NCI-H748 treated with DMSO at 0.1 percent for 48 hours (cell line): ENCODE measurements around the gene JAKMIP3.
"Not testable (repeated sequence)": the region's sequence is repeated elsewhere in the genome, so short reads cannot be mapped to it uniquely, and the experiment has no call there.

Experiments
- DNase-seq: peaks from one replicate; lab custom pipeline; 2025; lab: John Stamatoyannopoulos, UW

JAKMIP3 gene

GRCh38 chr10:132064771-132065437, 842 bp upstream of the JAKMIP3 start:
- no peak for DNase-seq

GRCh38 chr10:132066186-132066585, 440 bp downstream of the JAKMIP3 start:
- no peak for DNase-seq

GRCh38 chr10:132066812-132067211, 1.1 kb downstream of the JAKMIP3 start:
- DNase-seq = no peak

GRCh38 chr10:132068431-132069121, 2.8 kb downstream of the JAKMIP3 start:
- no peak for DNase-seq

GRCh38 chr10:132069122-132069848, 3.5 kb downstream of the JAKMIP3 start:
- DNase-seq = no peak

- DNase-seq = no peak
Observed at GRCh38 chr10:132069849-132070182, 4.1 kb downstream of the JAKMIP3 start.

- DNase-seq = no peak
Observed at GRCh38 chr10:132070724-132071123, 5.0 kb downstream of the JAKMIP3 start.

GRCh38 chr10:132071667-132072066, 5.9 kb downstream of the JAKMIP3 start:
- DNase-seq = no peak

- DNase-seq = no peak
Observed at GRCh38 chr10:132075909-132076577, 10.3 kb downstream of the JAKMIP3 start.

GRCh38 chr10:132076578-132077081, 10.9 kb downstream of the JAKMIP3 start:
- no peak for DNase-seq

GRCh38 chr10:132077091-132077490, 11.3 kb downstream of the JAKMIP3 start:
- DNase-seq = no peak

- DNase-seq = no peak
Observed at GRCh38 chr10:132078746-132079345, 13.1 kb downstream of the JAKMIP3 start.

GRCh38 chr10:132084384-132084783, 18.6 kb downstream of the JAKMIP3 start:
- not testable (repeated sequence) for DNase-seq

- DNase-seq = not testable (repeated sequence)
Observed at GRCh38 chr10:132093236-132093635, 27.5 kb downstream of the JAKMIP3 start.

- DNase-seq = peak; percentile 30
Observed at GRCh38 chr10:132094581-132095234, 29.0 kb downstream of the JAKMIP3 start.

GRCh38 chr10:132095403-132096113, 29.8 kb downstream of the JAKMIP3 start:
- DNase-seq = no peak

- no peak for DNase-seq
Observed at GRCh38 chr10:132096223-132096622, 30.5 kb downstream of the JAKMIP3 start.

GRCh38 chr10:132096863-132097478, 31.2 kb downstream of the JAKMIP3 start:
- DNase-seq = no peak

GRCh38 chr10:132097609-132098377, 32.0 kb downstream of the JAKMIP3 start:
- DNase-seq = no peak
